Testis (tissue), 3 donors: ENCODE results near the gene STARD6. TPM values are rescaled to one million over a fixed set of nuclear protein-coding genes. Genes with fewer than 3 reads are reported as not detected.

Experiments
- DNase-seq: peaks from one replicate; pipeline ENCODE4 v3.0.0-alpha.2; 2019
- H3K27ac ChIP-seq, 2 donors: fragments of 200-600 bp; sonication (generic); one replicate each; pipeline ENCODE4 v1.5.1; 2019
- H3K27me3 ChIP-seq: fragments of 200-600 bp; sonication (generic); one replicate; pipeline ENCODE4 v1.5.1; 2019
- H3K36me3 ChIP-seq: fragments of 200-600 bp; sonication (generic); one replicate; pipeline ENCODE4 v1.5.1; 2017; ENCODE audit warnings: low read depth; ENCODE audit errors: missing control alignments
- H3K4me1 ChIP-seq: fragments of 200-600 bp; sonication (generic); one replicate; pipeline ENCODE4 v1.5.1; 2019
- H3K4me3 ChIP-seq, 2 donors: fragments of 200-600 bp; sonication (generic); one replicate each; pipeline ENCODE4 v1.5.1; 2017 to 2019
- H3K9me3 ChIP-seq: fragments of 200-600 bp; sonication (generic); one replicate; pipeline ENCODE4 v1.5.1; 2017
- POLR2A ChIP-seq: fragments of 450-650 bp; IDR thresholded peaks from one replicate; pipeline ENCODE4 v1.6.1; 2017; ENCODE audit warnings: antibody characterized with exemption, mild to moderate bottlenecking, moderate library complexity
- WGBS, 2 donors: methylation state at CpG; one replicate each; pipeline ENCODE4 v1.1.5; 2018; 5-methylcytosine and 5-hydroxymethylcytosine counted together
- intact Hi-C: fragments of 100-400 bp; cut with DNase I; formaldehyde crosslinking; loops from one replicate; pipeline ENCODE4 v1.15.1; 2023; ENCODE audit warnings: low total_unique reads
- polyA plus RNA-seq: library from polyadenylated mRNA; stranded (reverse); fragments of 350-450 nt; fragmentation: Illumina TruSeq; extraction: RNeasy Lipid Tissue Mini Kit (QIAGEN cat#74804); gene quantifications from one replicate; pipeline ENCODE4 v1.2.3, GENCODE V29; 2014; ENCODE audit warnings: low read depth, low replicate concordance; ENCODE audit not compliant: insufficient read depth
- total RNA-seq, 2 donors: library from RNA; depleted of rRNA; stranded (reverse); fragments of >200 nt; gene quantifications; one replicate each; pipeline ENCODE4 v1.2.3, GENCODE V29; 2016
- TF ChIP-seq, protein P1 (sequence below), 3 experiments: fragments of 450-650 bp in 2 of 3; fragments of 200-600 bp in 1 of 3; sonication (generic) in 1 of 3; IDR thresholded peaks; one replicate each; pipeline ENCODE4 v1.5.1; 2016 to 2019; ENCODE audit warnings: antibody characterized with exemption in 3 of 3, mild to moderate bottlenecking in 2 of 3, moderate library complexity in 1 of 3

STARD6 gene
- total and polyA plus RNA-seq, 3 donors from 2014 or later = 4.4 to 42.6 (median 5.7) TPM

DNA sequence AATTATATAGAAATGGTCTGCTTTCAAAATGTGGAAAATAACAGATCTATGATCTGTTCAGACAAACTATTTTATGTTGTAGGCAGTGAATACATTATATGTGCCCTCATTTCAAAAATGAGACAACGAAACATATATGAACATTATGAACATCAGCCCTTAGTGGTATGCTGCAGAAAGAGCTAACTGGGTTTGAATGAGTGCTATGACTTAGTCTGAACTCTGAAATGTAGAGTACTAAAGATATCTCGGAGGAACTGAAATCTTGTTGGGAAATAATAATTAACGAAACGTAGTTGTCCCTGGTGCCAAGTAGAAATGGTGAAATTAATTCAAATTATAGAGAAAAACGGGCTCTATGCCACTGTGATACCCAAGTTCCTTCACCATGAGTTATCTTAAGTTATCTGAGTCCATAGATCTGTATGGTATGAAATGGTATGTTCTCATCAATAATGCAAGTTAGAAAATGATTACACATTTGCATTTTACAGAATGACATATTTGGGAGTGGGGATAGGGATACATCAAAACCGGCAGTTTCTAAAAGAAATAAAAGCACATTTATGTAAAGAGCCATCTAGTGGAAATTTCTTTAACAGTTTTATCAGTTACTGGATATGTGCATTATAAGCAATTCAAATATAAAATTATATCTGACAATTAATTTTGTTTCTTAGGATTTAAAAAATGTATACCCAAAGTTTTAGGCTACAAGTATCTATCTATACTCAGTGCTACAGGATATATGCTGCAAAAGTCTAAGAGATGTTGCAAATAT is 26.7 kb downstream of the STARD6 start:
- 72 to 74% methylated on average over 6 of the region's 6 CpGs for WGBS, 2 donors
- H3K27me3 ChIP-seq = no peaks in the 10 kb centered on the region
- H3K9me3 ChIP-seq = no peaks in the 10 kb centered on the region
- no peaks in the 10 kb centered on the region for H3K4me1 ChIP-seq
- no peak for DNase-seq
- H3K27ac ChIP-seq = no peak overlapping the region
- H3K36me3 ChIP-seq = no peaks in the 10 kb centered on the region
- TF ChIP-seq POLR2A = no peak
- TF ChIP-seq, protein P1, sequence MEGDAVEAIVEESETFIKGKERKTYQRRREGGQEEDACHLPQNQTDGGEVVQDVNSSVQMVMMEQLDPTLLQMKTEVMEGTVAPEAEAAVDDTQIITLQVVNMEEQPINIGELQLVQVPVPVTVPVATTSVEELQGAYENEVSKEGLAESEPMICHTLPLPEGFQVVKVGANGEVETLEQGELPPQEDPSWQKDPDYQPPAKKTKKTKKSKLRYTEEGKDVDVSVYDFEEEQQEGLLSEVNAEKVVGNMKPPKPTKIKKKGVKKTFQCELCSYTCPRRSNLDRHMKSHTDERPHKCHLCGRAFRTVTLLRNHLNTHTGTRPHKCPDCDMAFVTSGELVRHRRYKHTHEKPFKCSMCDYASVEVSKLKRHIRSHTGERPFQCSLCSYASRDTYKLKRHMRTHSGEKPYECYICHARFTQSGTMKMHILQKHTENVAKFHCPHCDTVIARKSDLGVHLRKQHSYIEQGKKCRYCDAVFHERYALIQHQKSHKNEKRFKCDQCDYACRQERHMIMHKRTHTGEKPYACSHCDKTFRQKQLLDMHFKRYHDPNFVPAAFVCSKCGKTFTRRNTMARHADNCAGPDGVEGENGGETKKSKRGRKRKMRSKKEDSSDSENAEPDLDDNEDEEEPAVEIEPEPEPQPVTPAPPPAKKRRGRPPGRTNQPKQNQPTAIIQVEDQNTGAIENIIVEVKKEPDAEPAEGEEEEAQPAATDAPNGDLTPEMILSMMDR (IDR thresholded peaks at IDR 0.05) = no peak
- no peak overlapping the region for H3K4me3 ChIP-seq
- intact Hi-C loops = no loop called here

DNA sequence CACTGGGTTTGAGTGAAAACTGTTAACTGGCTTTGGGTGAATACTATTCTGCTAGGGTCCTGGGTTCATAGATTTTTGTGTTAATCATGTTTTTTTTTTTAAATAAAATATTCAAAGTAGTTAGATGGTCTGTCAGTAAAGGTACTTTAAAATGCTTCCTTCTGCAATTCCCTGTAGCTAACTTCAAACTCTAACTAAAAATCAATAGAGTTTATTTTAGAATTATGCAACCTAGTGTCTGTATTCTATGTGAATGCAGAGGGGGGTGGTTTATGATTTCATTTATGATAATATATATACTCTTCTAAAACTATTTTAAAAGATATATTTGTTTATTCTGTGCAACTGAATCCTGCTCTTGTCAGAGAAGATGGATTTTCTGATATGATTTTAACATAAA is 27.9 kb downstream of the STARD6 start:
- Histone ChIP-seq H3K9me3 (no peaks in the 10 kb centered on the region), H3K4me1 (no peaks in the 10 kb centered on the region), H3K27me3 (no peaks in the 10 kb centered on the region), H3K4me3 (no peak overlapping the region), H3K27ac (no peak overlapping the region), H3K36me3 (no peaks in the 10 kb centered on the region)
- intact Hi-C loops = no loop called here
- no peak for TF ChIP-seq POLR2A
- TF ChIP-seq, protein P1 (IDR thresholded peaks at IDR 0.05) = no peak
- no peak for DNase-seq

DNA sequence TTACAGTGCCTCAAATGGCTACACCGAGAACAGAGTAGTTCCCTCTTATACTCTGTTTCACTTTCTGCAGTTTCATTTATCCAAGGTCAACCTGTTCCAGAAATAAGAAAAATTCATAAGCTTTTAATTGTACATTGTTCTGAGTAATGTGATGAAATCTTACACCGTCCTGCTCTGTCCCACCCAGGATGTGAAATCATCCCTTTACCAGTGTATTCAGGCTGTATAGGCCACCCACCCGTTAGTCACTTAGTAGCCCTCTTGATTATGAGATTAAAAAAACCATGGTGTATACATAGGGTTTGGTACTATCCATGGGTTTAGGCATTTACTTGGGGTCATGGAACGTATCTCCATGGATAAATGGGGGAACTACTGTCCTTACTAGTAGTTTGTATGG is 29.8 kb downstream of the STARD6 start:
- Histone ChIP-seq H3K9me3 (no peaks in the 10 kb centered on the region), H3K4me3 (no peak overlapping the region), H3K4me1 (no peaks in the 10 kb centered on the region), H3K36me3 (no peaks in the 10 kb centered on the region), H3K27me3 (no peaks in the 10 kb centered on the region), H3K27ac (no peak overlapping the region)
- WGBS, 2 donors = 76 to 84% methylated on average over 4 of the region's 4 CpGs
- DNase-seq = no peak
- intact Hi-C loops = no loop called here
- TF ChIP-seq POLR2A = no peak
- TF ChIP-seq, protein P1 (IDR thresholded peaks at IDR 0.05) = no peak

DNA sequence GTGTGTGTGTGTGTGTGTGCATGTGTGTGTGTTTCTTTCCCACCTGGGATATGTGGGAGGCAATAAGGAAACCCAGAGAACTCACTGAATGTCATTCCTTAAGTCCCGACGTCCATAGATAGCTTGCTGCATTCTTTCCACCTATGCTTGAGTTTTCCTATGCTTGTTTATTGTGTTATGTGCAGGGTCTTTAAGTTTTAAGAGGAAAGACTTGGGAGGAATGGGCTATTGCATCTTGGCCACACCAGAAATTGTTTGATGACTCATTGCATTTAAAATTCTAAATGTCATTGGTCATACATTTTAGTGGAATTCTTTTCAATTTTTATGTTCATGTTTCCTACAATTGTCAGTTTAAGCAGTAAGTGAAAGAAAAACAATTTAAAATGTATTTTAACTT is 33.7 kb downstream of the STARD6 start:
- Histone ChIP-seq H3K9me3 (no peaks in the 10 kb centered on the region), H3K27me3 (no peaks in the 10 kb centered on the region), H3K27ac (no peak overlapping the region), H3K4me3 (no peak overlapping the region), H3K4me1 (no peaks in the 10 kb centered on the region), H3K36me3 (no peaks in the 10 kb centered on the region)
- TF ChIP-seq, protein P1 (IDR thresholded peaks at IDR 0.05) = no peak
- no peak for TF ChIP-seq POLR2A
- intact Hi-C loops = no loop called here
- DNase-seq = no peak
- WGBS, 2 donors = 83 to 93% methylated on average over 2 of the region's 2 CpGs

DNA sequence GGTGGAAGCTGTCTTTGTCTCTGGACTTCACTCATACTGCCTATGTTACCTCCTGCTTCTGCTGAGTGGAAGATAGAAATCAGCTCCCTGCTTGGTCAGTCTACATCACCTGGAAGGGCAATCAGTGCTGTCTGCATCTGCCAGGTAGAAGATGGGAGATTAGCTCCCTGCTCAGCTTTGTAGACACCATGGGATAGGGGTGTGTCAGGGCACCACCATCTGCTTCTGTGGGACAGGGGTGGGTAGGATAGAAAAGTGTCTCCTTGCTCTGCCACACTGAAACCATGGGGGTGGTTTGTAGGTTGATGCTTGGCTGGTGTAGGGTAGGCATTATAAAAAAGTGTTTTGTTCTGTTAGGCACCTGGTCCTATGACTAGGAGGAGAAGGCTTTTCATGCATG is 34.1 kb downstream of the STARD6 start:
- no peak for TF ChIP-seq POLR2A
- TF ChIP-seq, protein P1 (IDR thresholded peaks at IDR 0.05) = no peak
- Histone ChIP-seq H3K4me1 (no peaks in the 10 kb centered on the region), H3K27ac (no peak overlapping the region), H3K27me3 (no peaks in the 10 kb centered on the region), H3K4me3 (no peak overlapping the region), H3K36me3 (no peaks in the 10 kb centered on the region), H3K9me3 (no peaks in the 10 kb centered on the region)
- no peak for DNase-seq
- intact Hi-C loops = no loop called here
